Thoracic aorta (tissue), 2 donors: ENCODE results near the gene BAIAP2L1. TPM values are rescaled to one million over a fixed set of nuclear protein-coding genes. Genes with fewer than 3 reads are reported as not detected.

Experiments used
- ATAC-seq: fragments of 150-250 bp; one replicate; pipeline ENCODE4 v1.8.0; 2017; ENCODE audit warnings: low read depth; ENCODE audit not compliant: insufficient number of reproducible peaks, low FRiP score
- DNase-seq: peaks from one replicate; pipeline ENCODE4 v3.0.0-alpha.2; 2020; ENCODE audit warnings: low spot score
- H3K27ac ChIP-seq, 2 donors: fragments of 200-600 bp; sonication (generic); 1 replicate in 1 of 2; 2 replicates in 1 of 2; pipeline ENCODE4 v1.5.1; 2016; ENCODE audit warnings: mild to moderate bottlenecking in 2 of 2, moderate library complexity in 2 of 2
- H3K27me3 ChIP-seq: fragments of 200-600 bp; sonication (generic); replicated peaks from 2 replicates; pipeline ENCODE4 v1.6.0; 2016; ENCODE audit warnings: mild to moderate bottlenecking; ENCODE audit not compliant: insufficient read depth
- H3K36me3 ChIP-seq: fragments of 200-600 bp; sonication (generic); one replicate; pipeline ENCODE4 v1.5.1; 2016
- H3K4me1 ChIP-seq, 2 donors: fragments of 200-600 bp; sonication (generic); 1 replicate in 1 of 2; 2 replicates in 1 of 2; pipeline versions ENCODE4 v1.5.1 to v1.6.0; 2016; ENCODE audit warnings: low read depth in 2 of 2, mild to moderate bottlenecking in 1 of 2; ENCODE audit not compliant: control insufficient read depth in 1 of 2
- H3K4me3 ChIP-seq: fragments of 200-600 bp; sonication (generic); 2 replicates; pipeline ENCODE4 v1.5.1; 2016; ENCODE audit warnings: mild to moderate bottlenecking
- H3K9me3 ChIP-seq: fragments of 200-600 bp; sonication (generic); 2 replicates; pipeline ENCODE4 v1.5.1; 2016
- total RNA-seq, 2 donors: library from RNA; depleted of rRNA; stranded (reverse); fragments of >200 nt; gene quantifications; one replicate each; pipeline versions ENCODE4 v1.1.0 to v1.2.3, GENCODE V29; 2016
- TF ChIP-seq, protein P1 (sequence below): fragments of 200-600 bp; sonication (generic); IDR thresholded peaks from one replicate; pipeline ENCODE4 v1.5.1; 2019; ENCODE audit warnings: antibody characterized with exemption

Gene BAIAP2L1
- total RNA-seq, 2 donors from 2014 or later, result 0.63 to 1.4 TPM

DNA sequence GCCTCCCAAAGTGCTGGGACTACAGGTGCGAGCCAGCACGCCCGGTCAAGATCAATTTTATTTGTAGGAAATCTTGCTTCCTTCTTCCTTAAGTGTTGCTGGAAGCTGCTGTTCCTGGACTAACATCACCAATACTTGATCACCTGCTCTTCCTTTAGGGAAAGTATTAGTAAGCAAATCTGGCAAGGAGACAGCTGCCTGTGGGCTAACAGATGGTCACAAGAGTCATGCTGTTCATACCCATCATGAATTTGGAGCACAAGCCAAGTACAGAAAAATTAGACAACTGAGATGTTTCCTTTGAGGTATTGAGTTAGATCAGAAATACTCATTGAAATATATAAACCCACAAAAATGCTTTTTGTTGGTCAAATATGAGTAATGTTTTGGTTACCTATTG is 27.9 kb downstream of the BAIAP2L1 start:
- H3K9me3 ChIP-seq, result no peaks in the 10 kb centered on the region

DNA sequence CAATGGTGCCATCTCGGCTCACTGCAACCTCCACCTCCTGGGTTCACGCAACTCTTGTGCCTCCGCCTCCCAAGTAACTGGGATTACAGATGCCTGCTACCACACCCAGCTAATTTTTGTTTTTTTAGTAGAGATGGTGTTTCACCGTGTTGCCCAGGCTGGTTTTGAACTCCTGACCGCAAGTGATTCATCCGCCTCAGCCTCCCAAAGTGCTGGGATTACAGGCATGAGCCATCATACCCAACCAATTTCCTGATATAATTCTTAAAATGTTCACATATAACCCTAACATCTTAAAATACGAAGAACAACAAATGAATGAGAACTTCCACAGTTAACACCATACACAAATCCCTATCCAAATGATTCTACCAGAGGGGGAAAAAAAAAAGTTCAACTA is 31.2 kb downstream of the BAIAP2L1 start:
- no peak for ATAC-seq
- H3K9me3 ChIP-seq, result no peaks in the 10 kb centered on the region
- no peaks in the 10 kb centered on the region for H3K36me3 ChIP-seq
- TF ChIP-seq, protein P1, sequence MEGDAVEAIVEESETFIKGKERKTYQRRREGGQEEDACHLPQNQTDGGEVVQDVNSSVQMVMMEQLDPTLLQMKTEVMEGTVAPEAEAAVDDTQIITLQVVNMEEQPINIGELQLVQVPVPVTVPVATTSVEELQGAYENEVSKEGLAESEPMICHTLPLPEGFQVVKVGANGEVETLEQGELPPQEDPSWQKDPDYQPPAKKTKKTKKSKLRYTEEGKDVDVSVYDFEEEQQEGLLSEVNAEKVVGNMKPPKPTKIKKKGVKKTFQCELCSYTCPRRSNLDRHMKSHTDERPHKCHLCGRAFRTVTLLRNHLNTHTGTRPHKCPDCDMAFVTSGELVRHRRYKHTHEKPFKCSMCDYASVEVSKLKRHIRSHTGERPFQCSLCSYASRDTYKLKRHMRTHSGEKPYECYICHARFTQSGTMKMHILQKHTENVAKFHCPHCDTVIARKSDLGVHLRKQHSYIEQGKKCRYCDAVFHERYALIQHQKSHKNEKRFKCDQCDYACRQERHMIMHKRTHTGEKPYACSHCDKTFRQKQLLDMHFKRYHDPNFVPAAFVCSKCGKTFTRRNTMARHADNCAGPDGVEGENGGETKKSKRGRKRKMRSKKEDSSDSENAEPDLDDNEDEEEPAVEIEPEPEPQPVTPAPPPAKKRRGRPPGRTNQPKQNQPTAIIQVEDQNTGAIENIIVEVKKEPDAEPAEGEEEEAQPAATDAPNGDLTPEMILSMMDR, result no peak
- no peak for DNase-seq
- H3K27me3 ChIP-seq, result no peaks in the 10 kb centered on the region
- no peak overlapping the region for H3K4me3 ChIP-seq
- H3K27ac ChIP-seq, result no peak overlapping the region
- H3K4me1 ChIP-seq, result no peaks in the 10 kb centered on the region

More for the DNA sequence above, 27.9 kb downstream of the BAIAP2L1 start:
- TF ChIP-seq, protein P1, result no peak
- ATAC-seq, result no peak
- no peak for DNase-seq
- Histone ChIP-seq H3K27ac (no peak overlapping the region), H3K4me3 (no peak overlapping the region), H3K27me3 (no peaks in the 10 kb centered on the region), H3K4me1 (no peaks in the 10 kb centered on the region), H3K36me3 (no peaks in the 10 kb centered on the region)

DNA sequence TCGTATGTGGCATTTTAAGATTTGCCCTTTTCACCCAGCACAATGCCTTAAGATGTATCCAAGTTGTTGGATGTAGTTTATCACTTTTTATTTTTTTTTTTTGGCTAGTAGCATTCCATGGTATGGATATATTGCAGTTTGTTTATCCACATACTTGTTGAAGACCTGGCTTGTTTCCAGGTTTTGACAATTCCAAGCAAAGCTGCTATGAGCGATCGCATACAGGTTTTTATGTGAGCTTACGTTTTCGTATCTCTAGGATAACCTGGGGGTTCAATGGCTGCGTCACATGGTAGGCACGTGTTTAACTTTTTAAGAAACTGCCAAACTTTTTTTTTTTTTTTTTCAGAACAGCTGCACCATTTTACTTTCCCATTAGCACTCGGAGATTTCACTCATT is 32.2 kb downstream of the BAIAP2L1 start:
- H3K9me3 ChIP-seq, result no peaks in the 10 kb centered on the region
- H3K36me3 ChIP-seq, result no peaks in the 10 kb centered on the region
- no peaks in the 10 kb centered on the region for H3K4me1 ChIP-seq
- no peaks in the 10 kb centered on the region for H3K27me3 ChIP-seq
- H3K4me3 ChIP-seq, result no peak overlapping the region
- DNase-seq (no peak), ATAC-seq (no peak)
- TF ChIP-seq, protein P1, result no peak
- H3K27ac ChIP-seq, result no peak overlapping the region

DNA sequence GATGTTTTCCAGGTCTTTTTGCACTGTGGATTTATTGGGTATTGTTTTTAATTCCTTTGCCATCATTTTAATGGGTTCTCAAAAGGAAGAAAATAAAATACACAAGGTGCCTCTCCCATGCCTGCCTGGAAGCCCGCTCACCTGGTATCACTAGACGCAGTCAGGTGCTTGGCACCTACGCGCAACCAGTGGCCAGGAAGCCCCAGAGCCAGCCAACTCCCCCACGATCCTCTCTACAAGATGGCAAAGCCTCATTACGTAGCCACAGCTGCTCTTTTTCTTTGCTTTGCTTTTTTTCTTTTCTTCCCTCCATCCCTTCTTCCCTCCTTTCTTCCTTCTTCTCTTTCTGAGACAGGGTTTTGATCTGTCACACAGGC is 34.3 kb downstream of the BAIAP2L1 start:
- TF ChIP-seq, protein P1, result no peak
- Histone ChIP-seq H3K27ac (no peak overlapping the region), H3K4me1 (no peaks in the 10 kb centered on the region), H3K4me3 (no peak overlapping the region), H3K36me3 (no peaks in the 10 kb centered on the region), H3K9me3 (no peaks in the 10 kb centered on the region), H3K27me3 (no peaks in the 10 kb centered on the region)
- no peak for DNase-seq
- ATAC-seq, result no peak

DNA sequence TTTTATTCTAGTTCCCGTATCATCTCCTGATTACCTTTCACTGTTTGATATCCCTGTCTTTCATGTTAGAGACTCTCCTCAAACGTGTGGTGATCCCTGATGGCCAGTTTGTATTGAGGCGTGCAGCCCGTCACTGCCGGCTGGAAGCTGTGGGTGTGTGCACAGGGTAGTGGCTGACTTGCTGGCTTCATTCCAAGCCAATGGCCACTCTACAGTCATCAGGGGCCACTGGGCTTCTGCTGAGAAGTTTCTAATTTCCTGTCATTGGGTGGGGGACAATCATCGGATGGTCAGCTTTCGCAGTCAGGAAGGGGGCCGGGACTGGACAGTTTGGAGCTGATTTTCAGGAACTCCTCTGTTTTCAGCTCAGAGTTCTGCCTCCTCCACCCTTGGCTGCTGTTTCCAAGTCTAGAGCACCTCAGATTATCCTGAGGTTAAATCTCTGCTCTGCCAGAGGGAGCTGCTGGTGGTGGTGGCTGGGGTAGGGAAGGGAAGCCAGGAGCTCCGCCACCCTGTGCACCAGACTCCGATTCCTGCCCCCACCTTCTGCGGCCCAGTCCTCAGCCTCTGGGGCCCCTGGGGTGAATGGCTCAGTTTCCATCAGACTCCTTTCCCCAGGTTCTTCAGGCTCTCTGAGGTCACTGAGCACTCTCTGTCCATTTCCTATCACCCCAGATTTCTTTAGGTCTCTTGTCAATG is 34.9 kb downstream of the BAIAP2L1 start:
- no peaks in the 10 kb centered on the region for H3K9me3 ChIP-seq
- H3K4me1 ChIP-seq, result no peaks in the 10 kb centered on the region
- no peaks in the 10 kb centered on the region for H3K27me3 ChIP-seq
- ATAC-seq, result no peak
- no peak overlapping the region for H3K4me3 ChIP-seq
- no peak overlapping the region for H3K27ac ChIP-seq
- no peak for DNase-seq
- no peaks in the 10 kb centered on the region for H3K36me3 ChIP-seq
- TF ChIP-seq, protein P1, result no peak
